ENCODE data around the gene CFLAR. TPM values are rescaled to one million over a fixed set of nuclear protein-coding genes. Genes with fewer than 3 reads are reported as not detected.
A peak's percentile ranks its signal among the peaks of the same experiment; 100 is the strongest.

Gene CFLAR
- total and polyA plus RNA-seq, 2 of the 13 experiments (the other 11 are each of a cell fraction or from before 2014, with no cell fraction given), result 43.8 to 92.1 TPM

DNA sequence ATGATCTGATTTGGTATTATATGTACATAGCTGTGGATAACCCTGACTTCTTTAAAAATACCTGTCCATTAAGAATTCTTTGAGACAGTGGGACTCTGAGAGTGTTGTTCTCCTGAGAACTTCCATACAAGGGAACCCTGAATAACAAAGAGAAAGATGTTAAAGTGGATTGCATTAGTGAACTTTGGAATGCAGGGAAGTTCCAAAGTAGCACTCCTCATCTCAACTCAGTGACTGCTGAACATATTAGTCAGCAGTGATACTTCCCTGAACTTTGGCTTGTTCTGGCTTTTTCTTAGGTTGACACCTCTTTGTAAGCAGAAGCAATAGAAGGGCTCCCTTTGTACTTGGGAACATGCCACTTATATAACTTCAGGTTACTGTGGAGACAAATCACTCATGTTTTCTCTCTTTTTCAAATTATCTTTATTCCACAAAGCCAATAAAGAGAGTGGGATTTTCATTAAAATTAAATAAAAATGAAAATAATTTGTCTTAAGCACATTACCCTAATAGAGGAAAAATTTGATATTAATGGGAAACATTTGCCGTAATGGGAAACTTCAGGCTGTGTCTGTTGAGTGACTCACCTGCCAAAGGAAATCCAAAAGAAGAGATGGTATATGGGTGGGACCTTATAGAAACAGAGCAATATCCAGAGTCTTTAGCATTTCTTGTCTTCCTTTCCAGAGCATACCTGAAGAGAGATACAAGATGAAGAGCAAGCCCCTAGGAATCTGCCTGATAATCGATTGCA lies 33.3 kb downstream of the CFLAR start (continued):
- TF ChIP-seq, protein P1, sequence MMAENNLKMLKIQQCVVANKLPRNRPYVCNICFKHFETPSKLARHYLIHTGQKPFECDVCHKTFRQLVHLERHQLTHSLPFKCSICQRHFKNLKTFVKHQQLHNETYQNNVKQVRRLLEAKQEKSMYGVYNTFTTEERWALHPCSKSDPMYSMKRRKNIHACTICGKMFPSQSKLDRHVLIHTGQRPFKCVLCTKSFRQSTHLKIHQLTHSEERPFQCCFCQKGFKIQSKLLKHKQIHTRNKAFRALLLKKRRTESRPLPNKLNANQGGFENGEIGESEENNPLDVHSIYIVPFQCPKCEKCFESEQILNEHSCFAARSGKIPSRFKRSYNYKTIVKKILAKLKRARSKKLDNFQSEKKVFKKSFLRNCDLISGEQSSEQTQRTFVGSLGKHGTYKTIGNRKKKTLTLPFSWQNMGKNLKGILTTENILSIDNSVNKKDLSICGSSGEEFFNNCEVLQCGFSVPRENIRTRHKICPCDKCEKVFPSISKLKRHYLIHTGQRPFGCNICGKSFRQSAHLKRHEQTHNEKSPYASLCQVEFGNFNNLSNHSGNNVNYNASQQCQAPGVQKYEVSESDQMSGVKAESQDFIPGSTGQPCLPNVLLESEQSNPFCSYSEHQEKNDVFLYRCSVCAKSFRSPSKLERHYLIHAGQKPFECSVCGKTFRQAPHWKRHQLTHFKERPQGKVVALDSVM (CRISPR knock-in tag; IDR thresholded peaks at IDR 0.05), result no peak
- TF ChIP-seq, protein P2, sequence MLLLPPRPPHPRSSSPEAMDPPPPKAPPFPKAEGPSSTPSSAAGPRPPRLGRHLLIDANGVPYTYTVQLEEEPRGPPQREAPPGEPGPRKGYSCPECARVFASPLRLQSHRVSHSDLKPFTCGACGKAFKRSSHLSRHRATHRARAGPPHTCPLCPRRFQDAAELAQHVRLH (CRISPR knock-in tag; IDR thresholded peaks at IDR 0.05; ENCODE audit: borderline replicate concordance, low read depth), result no peak
- TF ChIP-seq ZNF337 (CRISPR knock-in tag; IDR thresholded peaks at IDR 0.05; ENCODE audit: borderline replicate concordance, low read depth) (no peak), ZNF124 (CRISPR knock-in tag; IDR thresholded peaks at IDR 0.05) (0 out of 2 replicates have a peak, but pooled peaks have one; percentile 65), ZEB1 (IDR thresholded peaks at IDR 0.05; ENCODE audit: insufficient replicate concordance, low read depth) (peak; percentile 27), ZNF773 (CRISPR knock-in tag; IDR thresholded peaks at IDR 0.05; ENCODE audit: borderline replicate concordance) (no peak), SIX4 (CRISPR knock-in tag; IDR thresholded peaks at IDR 0.05) (0 out of 2 replicates have a peak, but pooled peaks have one; percentile 16), SOX5 (CRISPR knock-in tag; IDR thresholded peaks at IDR 0.05; ENCODE audit: borderline replicate concordance) (peak; percentile 88), MIXL1 (CRISPR knock-in tag; IDR thresholded peaks at IDR 0.05) (peak; percentile 42; the same call in 1 of the 2 replicates), KLF11 (CRISPR knock-in tag; IDR thresholded peaks at IDR 0.05) (0 out of 2 replicates have a peak, but pooled peaks have one; percentile 29), ISX (CRISPR knock-in tag; conservative IDR thresholded peaks at IDR 0.05) (no peak), FOSL2 (CRISPR knock-in tag; IDR thresholded peaks at IDR 0.05) (peak; percentile 92), ZNF230 (CRISPR knock-in tag; IDR thresholded peaks at IDR 0.05) (no peak)
- TF ChIP-seq, protein P3, sequence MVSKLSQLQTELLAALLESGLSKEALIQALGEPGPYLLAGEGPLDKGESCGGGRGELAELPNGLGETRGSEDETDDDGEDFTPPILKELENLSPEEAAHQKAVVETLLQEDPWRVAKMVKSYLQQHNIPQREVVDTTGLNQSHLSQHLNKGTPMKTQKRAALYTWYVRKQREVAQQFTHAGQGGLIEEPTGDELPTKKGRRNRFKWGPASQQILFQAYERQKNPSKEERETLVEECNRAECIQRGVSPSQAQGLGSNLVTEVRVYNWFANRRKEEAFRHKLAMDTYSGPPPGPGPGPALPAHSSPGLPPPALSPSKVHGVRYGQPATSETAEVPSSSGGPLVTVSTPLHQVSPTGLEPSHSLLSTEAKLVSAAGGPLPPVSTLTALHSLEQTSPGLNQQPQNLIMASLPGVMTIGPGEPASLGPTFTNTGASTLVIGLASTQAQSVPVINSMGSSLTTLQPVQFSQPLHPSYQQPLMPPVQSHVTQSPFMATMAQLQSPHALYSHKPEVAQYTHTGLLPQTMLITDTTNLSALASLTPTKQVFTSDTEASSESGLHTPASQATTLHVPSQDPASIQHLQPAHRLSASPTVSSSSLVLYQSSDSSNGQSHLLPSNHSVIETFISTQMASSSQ (IDR thresholded peaks at IDR 0.05; ENCODE audit: low read depth), result 0 out of 2 replicates have a peak, but pooled peaks have one; percentile 60
- TF ChIP-seq, protein P3 (CRISPR knock-in tag; IDR thresholded peaks at IDR 0.05; ENCODE audit: borderline replicate concordance), result no peak
- TF ChIP-seq, protein P4, sequence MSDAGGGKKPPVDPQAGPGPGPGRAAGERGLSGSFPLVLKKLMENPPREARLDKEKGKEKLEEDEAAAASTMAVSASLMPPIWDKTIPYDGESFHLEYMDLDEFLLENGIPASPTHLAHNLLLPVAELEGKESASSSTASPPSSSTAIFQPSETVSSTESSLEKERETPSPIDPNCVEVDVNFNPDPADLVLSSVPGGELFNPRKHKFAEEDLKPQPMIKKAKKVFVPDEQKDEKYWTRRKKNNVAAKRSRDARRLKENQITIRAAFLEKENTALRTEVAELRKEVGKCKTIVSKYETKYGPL (CRISPR knock-in tag; IDR thresholded peaks at IDR 0.05), result peak; percentile 93
- TF ChIP-seq, protein P5, sequence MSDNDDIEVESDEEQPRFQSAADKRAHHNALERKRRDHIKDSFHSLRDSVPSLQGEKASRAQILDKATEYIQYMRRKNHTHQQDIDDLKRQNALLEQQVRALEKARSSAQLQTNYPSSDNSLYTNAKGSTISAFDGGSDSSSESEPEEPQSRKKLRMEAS (IDR thresholded peaks at IDR 0.05), result peak; percentile 62; the same call in 1 of the 2 replicates
- TF ChIP-seq, protein P6, sequence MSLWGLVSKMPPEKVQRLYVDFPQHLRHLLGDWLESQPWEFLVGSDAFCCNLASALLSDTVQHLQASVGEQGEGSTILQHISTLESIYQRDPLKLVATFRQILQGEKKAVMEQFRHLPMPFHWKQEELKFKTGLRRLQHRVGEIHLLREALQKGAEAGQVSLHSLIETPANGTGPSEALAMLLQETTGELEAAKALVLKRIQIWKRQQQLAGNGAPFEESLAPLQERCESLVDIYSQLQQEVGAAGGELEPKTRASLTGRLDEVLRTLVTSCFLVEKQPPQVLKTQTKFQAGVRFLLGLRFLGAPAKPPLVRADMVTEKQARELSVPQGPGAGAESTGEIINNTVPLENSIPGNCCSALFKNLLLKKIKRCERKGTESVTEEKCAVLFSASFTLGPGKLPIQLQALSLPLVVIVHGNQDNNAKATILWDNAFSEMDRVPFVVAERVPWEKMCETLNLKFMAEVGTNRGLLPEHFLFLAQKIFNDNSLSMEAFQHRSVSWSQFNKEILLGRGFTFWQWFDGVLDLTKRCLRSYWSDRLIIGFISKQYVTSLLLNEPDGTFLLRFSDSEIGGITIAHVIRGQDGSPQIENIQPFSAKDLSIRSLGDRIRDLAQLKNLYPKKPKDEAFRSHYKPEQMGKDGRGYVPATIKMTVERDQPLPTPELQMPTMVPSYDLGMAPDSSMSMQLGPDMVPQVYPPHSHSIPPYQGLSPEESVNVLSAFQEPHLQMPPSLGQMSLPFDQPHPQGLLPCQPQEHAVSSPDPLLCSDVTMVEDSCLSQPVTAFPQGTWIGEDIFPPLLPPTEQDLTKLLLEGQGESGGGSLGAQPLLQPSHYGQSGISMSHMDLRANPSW (CRISPR knock-in tag; IDR thresholded peaks at IDR 0.05; ENCODE audit: borderline replicate concordance), result 0 out of 2 replicates have a peak, but pooled peaks have one; percentile 55
- TF ChIP-seq, protein P7, sequence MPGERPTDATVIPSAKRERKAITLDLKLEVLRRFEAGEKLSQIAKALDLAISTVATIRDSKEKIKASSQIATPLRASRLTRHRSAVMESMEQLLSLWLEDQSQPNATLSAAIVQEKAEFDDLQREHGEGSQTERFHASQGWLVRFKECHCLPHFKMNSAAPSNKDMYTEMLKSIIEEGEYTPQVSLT (CRISPR knock-in tag; IDR thresholded peaks at IDR 0.05; ENCODE audit: borderline replicate concordance, low read depth), result no peak
